NT2/D1 (cell line): ENCODE measurements around the gene CHMP4B.

Experiments used
- SUZ12 ChIP-seq: IDR thresholded peaks from 2 replicates; pipeline ENCODE4 v1.6.1; 2011; ENCODE audit not compliant: insufficient read length, insufficient read depth; ENCODE audit errors: extremely low read depth
- ZNF274 ChIP-seq: IDR thresholded peaks from 2 replicates; pipeline ENCODE4 v1.6.1; 2011; ENCODE audit warnings: mild to moderate bottlenecking, low read depth, low read length

- no peak for TF ChIP-seq SUZ12
- TF ChIP-seq ZNF274: no peak
These were observed 54.7 kb downstream of the CHMP4B start for GRCh38 chr20:33865761-33866370.
